ENCODE measurements around the gene KRTAP9-6.

GRCh38 chr17:41284043-41284442 is 18.9 kb downstream of the KRTAP9-6 start:
- TF ChIP-seq CTCF (IDR thresholded peaks at IDR 0.05; ENCODE audit: poor library complexity, severe bottlenecking) (no peak), POLR2AphosphoS5 (IDR thresholded peaks at IDR 0.05) (no peak), TAF1 (IDR thresholded peaks at IDR 0.05; ENCODE audit: low read depth) (no peak), SMC3 (conservative IDR thresholded peaks at IDR 0.05; ENCODE audit: poor library complexity) (no peak), EP300 (conservative IDR thresholded peaks at IDR 0.05; ENCODE audit: poor library complexity, severe bottlenecking) (no peak)

Measured in neural cell (in vitro differentiated cells).